Stimulated activated CD8-positive, alpha-beta memory T cell treated with anti-CD3 and anti-CD28 coated beads, Interleukin-4, amount 100 ng/mL, for 1 hour (primary cell): Measurements from ENCODE around the gene ZNRF3.
"Not testable (repeated sequence)": the region's sequence is repeated elsewhere in the genome, so short reads cannot be mapped to it uniquely, and the experiment has no call there.

ENCODE experiments used
- DNase-seq, 2 donors: peaks; one replicate each; pipeline ENCODE4 v3.0.0-alpha.2; 2020; ENCODE audit warnings: low read depth in 2 of 2, low spot score in 1 of 2

Gene ZNRF3

GRCh38 chr22:28930357-28931007 is 47.1 kb downstream of the ZNRF3 start:
- no peak for DNase-seq

DNA sequence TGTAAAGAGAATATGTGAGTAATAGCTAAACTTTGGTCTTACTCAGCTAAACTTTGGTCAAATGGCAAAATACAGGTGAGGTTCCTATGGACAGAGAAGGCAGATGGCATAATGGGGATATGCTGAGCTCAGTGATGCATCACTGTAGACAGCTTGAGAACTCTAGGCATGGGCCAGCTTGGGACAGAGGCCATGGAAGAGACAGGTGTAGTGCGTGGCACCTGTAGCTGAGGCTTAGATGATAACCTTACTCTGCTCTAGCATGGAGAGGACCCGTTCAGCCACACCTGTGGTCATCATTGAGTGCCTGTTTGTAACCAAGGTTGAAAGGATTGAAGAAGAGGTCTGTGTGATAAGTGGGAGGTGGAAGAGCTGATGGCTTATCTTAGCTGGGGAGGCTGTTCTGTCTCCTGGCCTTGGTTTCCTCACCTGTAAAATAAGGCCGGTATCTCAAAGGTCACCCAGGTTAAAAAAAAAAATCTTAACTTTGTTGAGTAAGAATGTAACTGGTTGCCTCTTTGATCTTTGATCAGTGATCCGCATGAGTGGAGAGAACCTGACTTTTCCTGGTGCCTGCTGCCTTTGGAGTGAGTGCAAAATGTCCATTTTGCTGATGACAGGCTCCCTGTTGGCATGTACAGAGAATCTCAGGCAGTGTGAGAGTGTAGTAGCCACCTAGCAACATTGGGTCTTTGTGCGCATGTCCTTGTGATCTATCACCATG is 48.6 kb downstream of the ZNRF3 start:
- DNase-seq: no peak

DNA sequence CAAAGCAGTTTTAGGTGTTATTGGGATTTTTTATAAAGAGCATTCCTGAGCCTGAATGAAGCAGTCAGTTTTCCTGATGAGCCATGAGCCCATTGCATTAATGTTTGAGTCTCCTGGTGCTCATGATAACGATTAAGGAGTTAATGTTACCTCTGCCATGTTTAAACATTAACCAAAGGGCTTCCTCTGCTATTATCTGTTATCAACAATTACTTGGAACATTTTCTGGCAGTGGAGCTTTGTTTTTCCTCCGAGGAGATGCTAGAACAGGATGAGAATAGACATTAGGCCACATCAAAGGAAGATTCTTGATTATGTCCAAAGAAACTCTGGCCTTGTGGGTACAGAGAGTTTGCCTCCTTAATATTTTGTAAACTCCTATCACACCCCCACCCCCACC is 49.9 kb downstream of the ZNRF3 start:
- DNase-seq: no peak

DNA sequence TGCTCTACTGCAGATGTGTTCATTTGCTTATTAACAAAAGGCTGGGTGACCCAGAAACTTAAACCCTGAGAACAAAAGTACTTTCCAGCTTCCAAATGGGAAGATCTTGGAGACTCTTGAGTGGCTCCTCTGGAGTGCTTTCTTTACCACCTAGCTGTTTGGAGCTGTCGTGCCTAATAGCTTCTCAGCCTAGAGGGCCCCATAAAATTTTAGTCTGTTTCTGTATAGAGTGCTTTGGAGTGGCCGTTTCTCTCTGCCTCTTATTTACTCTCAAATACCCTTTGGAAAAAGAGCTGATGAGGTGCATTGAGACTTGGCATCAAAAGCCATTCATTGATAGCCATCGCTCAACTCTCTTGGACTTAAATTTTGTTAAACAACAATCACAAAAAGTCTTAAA is 50.7 kb downstream of the ZNRF3 start:
- no peak for DNase-seq

GRCh38 chr22:28935140-28935539 is 51.8 kb downstream of the ZNRF3 start:
- DNase-seq: no peak

- DNase-seq: no peak
These were observed 52.3 kb downstream of the ZNRF3 start for GRCh38 chr22:28935713-28936112.

DNA sequence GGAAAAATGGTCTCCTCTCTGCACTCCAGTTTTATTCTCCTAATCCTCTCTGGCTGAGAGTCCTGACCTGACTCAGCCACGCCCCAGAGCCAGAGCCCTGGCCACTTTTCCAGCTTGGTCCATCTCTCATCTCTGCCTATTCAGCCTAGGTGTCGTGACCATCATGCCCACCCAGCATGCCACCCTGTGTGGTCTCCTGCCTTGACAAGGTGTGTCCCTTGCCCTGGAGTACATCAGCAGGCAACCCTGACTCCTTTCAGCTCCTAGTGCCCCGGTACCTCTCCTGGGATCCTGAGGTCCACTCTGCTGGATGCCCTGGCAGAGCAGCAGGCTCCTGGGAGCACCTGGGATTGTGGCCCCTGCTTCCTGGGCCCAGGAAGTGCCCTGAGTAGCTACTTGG is 52.8 kb downstream of the ZNRF3 start:
- no peak for DNase-seq

DNA sequence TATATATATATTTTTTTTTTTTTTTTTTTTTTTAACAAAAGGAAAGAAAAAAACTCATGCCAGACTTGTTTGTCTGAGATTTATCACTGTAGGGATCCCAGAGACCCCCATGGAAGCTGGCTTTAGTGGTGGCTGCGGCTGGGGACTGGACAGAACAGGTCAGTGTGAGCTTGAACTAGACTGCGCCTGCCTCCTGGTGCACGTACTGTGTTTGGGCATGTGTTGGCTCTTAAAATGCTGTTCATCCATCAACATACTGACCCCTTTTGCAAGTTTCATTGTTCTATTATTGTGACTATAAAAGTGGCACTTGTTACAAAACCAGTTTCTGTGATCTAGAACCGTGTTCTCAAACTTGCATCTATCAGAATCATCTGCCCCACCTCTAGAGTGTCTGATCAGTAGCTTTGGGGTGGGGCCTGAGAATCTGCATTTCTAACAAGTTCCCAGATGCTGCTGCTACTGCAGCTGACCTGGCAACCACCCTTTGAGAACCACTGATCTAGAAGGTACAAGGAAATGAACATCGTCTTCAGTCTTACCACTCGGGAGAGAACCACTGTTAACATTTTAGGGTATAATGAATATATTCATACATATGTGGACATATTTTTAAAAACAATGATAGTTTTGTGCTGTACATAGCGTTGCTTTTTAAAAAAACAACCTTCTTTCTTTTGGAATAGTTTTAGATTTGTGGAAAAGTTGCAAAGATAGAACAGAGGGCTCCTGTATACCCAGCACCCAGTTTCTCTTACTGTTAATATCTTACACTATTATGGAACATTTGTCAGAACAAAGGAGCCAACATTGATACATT is 54.0 kb downstream of the ZNRF3 start:
- DNase-seq: no peak

- DNase-seq: no peak
These were observed 55.0 kb downstream of the ZNRF3 start for GRCh38 chr22:28938286-28938833.

DNA sequence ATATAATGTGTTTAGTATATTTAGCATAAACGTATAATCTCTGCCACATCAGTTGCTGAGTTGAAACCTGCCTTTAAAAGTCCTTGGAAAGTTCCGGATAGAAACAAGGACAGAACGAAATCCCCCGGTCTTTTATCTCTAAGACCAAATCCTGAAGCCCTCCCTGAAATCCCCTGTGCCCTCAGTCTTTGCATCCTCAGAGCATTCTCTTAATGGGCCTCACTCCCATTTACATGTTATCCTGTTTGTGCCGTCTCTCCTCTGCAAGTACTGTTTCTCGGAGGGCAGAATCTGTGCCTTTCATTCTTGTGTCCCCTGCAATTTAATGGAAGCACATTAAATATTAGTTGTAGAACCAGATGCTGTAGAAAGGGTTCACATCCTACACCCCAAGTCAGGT is 56.0 kb downstream of the ZNRF3 start:
- no peak for DNase-seq

DNA sequence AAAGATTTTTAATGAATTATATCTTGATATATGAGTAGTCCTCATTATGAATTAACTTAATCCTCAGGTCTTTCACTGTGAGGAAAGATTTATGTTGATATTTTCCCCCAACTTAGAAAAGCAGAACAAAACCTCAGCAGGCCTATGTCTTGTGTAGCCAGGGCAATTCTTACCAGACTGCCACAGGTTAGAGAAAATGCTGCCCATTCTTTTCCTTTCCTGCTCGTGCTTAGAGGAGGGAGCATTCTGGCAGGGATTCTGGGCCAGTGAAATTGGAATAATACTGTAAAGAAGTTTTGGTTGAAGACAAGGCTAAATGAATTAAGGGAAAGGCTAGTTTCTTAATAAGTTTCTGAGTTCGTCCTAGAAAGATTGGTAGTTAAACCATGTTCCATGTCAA is 56.6 kb downstream of the ZNRF3 start:
- DNase-seq: no peak

DNA sequence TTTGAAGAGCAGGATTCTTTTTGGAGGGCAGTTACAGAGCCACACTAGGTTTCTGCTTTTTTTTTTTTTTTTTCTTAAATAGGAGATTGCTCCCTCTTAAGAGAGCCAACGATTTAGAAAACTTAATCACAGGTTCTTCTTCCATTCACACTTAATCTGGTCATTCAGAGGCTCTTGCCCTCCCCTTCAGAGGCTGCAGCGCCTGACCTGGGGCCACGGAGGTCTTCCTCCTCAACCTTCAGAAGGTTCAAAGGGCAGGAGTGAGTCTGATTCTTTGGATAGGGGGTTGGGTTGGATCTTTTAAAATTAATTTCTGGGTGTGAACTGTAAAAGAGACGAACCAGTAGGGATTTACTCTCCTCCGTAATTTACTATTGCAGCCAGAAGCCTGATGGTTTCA is 57.1 kb downstream of the ZNRF3 start:
- no peak for DNase-seq

DNA sequence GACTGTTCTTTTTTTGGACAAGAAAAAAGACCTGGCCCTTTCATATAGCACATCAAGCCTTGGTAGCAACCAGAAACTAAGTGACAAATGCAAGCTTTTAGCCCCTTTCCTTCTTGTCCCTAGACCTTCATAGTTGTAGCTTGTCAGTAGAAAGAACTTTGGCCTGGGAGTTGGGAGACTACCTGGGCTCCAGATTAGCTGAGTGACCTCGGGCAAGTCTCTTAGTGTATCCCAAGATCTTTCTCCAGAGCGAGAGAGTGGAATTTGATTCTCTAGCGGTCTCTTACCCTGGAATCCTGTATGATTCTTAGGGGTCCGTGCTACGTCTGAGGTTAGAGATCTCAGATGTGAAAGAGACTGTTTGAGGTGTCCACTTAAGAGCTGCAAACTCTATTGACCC is 59.0 kb downstream of the ZNRF3 start:
- no peak for DNase-seq

GRCh38 chr22:28942801-28943500 is 59.6 kb downstream of the ZNRF3 start:
- DNase-seq: no peak

DNA sequence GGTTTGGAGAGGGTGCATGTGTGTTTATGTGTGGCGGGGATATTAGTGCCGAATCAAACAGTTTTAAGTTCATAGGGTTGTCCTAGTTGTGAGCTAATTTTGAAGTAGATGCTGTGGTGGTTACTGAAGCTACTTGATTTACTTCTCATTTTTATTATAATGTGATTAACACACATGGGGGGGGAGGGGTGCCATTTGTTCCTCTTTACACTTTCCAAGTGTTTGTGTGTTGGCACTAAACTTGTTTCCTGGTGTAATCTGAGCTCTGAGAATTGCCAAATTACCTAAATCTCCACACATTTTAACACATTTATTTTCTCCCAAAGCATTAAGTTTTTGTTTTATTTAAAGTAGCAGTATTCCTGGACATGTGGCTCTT is 60.1 kb downstream of the ZNRF3 start:
- DNase-seq: no peak

GRCh38 chr22:28947125-28947524 is 63.8 kb downstream of the ZNRF3 start:
- DNase-seq: no peak

DNA sequence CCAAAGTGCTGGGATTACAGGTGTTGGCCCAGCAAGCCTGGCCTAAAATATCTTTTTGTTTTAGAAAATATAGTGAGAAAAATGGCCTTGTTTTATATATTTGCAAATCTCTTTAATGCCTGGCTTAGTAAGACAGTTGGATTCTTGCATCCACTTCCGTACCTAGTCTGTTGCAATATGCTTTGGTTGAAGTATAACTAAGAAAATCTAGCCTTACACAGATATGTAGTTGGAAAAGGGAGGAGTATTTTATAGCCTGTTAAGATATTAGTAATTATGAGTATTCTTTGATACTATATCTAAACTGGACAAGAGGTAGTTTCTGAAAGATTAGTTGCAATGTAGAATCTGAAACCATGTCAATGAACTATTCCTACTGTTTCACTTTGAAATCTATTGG is 65.1 kb downstream of the ZNRF3 start:
- no peak for DNase-seq

DNA sequence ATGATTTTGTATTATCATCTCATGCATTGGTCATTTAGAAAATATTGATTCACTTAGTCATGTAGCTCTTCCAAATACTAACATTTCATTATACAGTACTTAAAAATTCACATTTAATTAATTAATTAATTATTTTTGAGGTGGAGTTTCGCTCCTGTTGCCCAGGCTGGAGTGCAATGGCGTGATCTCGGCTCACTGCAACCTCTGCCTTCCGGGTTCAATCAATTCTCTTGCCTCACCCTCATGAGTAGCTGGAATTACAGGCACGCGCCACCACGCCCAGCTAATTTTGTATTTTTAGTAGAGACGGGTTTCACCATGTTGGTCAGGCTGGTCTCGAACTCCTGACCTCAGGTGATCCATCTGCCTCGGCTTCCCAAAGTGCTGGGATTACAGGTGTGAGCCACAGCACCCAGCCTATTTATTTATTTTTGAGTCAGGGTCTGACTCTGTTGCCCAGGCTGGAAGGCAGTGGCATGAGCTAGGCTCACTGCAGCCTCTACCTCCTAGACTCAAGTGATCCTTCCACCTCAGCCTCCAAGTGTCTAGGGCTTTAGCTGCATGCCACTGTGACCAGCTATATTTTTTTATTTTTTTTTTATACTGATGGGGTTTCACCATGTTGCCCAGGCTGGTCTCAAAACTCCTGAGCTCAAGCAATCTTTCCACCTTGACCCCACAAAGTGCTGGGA is 65.6 kb downstream of the ZNRF3 start:
- not testable (repeated sequence) for DNase-seq

- no peak for DNase-seq
These were observed 66.4 kb downstream of the ZNRF3 start for GRCh38 chr22:28949788-28950187.

DNA sequence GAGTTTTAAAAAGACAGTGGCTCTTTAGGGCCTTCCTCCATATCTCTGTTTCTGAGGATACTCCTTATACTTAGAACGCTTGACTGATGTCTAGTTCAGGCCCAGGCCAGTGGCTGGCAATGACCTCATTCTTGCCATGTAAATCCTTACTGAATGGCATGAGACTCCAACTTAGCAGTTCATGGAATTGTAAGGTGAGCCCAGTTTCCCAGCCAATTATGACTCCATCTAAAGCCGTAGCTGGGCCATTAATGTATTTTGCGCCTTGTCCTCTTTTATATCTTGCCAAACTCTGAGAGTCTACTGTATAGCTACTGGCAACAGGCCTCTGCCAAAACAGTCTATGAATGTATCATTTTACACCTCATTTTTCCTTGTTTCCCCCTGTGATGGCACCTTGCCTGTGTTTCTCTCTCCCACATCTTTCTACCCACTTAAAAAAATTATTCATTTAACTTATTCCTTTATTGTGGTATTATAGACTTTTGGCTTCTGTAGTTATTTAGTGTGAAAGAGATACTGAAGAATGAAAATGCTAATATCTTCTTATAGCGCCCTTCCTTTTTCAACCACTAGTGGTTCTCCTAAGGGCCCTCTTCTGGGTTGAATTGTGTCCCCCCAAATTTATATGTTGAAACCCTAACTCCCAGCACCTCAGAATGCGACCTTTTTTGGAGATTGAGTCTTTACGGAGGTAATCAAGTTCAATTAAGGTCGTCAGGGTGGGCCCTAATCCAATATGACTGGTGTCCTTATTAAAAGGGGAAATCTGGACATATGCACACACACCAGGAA is 67.4 kb downstream of the ZNRF3 start:
- no peak for DNase-seq
